GM04504 (cell line): Measurements from ENCODE around the gene KCNQ2.
"Not testable (repeated sequence)": the region's sequence is repeated elsewhere in the genome, so short reads cannot be mapped to it uniquely, and the experiment has no call there.

ENCODE experiments used
- DNase-seq: peaks from one replicate; pipeline ENCODE4 v3.0.0-alpha.2; 2012; ENCODE audit warnings: low read depth

The KCNQ2 gene

GRCh38 chr20:63490416-63490815, 18.0 kb upstream of the KCNQ2 start:
- no peak for DNase-seq

- no peak for DNase-seq
These were observed 16.1 kb upstream of the KCNQ2 start for GRCh38 chr20:63488315-63489251.

GRCh38 chr20:63487781-63488241, 15.4 kb upstream of the KCNQ2 start:
- no peak for DNase-seq

- DNase-seq: no peak
These were observed 14.8 kb upstream of the KCNQ2 start for GRCh38 chr20:63487116-63487764.

- DNase-seq: no peak
These were observed 13.9 kb upstream of the KCNQ2 start for GRCh38 chr20:63486300-63486855.

GRCh38 chr20:63484651-63485403, 12.4 kb upstream of the KCNQ2 start:
- DNase-seq: no peak

GRCh38 chr20:63484236-63484635, 11.8 kb upstream of the KCNQ2 start:
- DNase-seq: no peak

GRCh38 chr20:63483834-63484233, 11.4 kb upstream of the KCNQ2 start:
- DNase-seq: no peak

- DNase-seq: no peak
These were observed 9.6 kb upstream of the KCNQ2 start for GRCh38 chr20:63482021-63482587.

- no peak for DNase-seq
These were observed 9.0 kb upstream of the KCNQ2 start for GRCh38 chr20:63481503-63481902.

GRCh38 chr20:63479695-63480419, 7.4 kb upstream of the KCNQ2 start:
- DNase-seq: not testable (repeated sequence)

- no peak for DNase-seq
These were observed 6.2 kb upstream of the KCNQ2 start for GRCh38 chr20:63478346-63479302.

GRCh38 chr20:63477944-63478343, 5.5 kb upstream of the KCNQ2 start:
- no peak for DNase-seq

- no peak for DNase-seq
These were observed 4.7 kb upstream of the KCNQ2 start for GRCh38 chr20:63477061-63477616.

GRCh38 chr20:63475209-63475608, 2.8 kb upstream of the KCNQ2 start:
- no peak for DNase-seq

GRCh38 chr20:63473555-63474449, 1.3 kb upstream of the KCNQ2 start:
- no peak for DNase-seq

GRCh38 chr20:63472862-63473390, 471 bp upstream of the KCNQ2 start:
- DNase-seq: no peak

- no peak for DNase-seq
These were observed 806 bp downstream of the KCNQ2 start for GRCh38 chr20:63471717-63471980.
